HEK293 (cell line): ENCODE results near the gene KDM5A.
A peak's percentile ranks its signal among the peaks of the same experiment; 100 is the strongest.

ENCODE experiments used
- PRDM4 ChIP-seq: fragments of 450-650 bp; formaldehyde crosslinking; IDR thresholded peaks from 2 replicates; pipeline ENCODE4 v1.5.1; 2017; ENCODE audit warnings: missing biosample characterization, missing genetic modification characterization
- ZBTB17 ChIP-seq: fragments of 450-650 bp; formaldehyde crosslinking; IDR thresholded peaks from 2 replicates; pipeline ENCODE4 v1.5.1; 2016; ENCODE audit warnings: missing biosample characterization, missing genetic modification characterization
- ZBTB20 ChIP-seq: fragments of 450-650 bp; formaldehyde crosslinking; IDR thresholded peaks from 2 replicates; pipeline ENCODE4 v1.5.1; 2016; ENCODE audit warnings: missing biosample characterization, missing genetic modification characterization
- ZFP37 ChIP-seq: fragments of 450-650 bp; formaldehyde crosslinking; IDR thresholded peaks from 2 replicates; pipeline ENCODE4 v1.5.1; 2016; ENCODE audit warnings: missing biosample characterization, missing genetic modification characterization
- ZIC2 ChIP-seq: fragments of 450-650 bp; formaldehyde crosslinking; IDR thresholded peaks from 2 replicates; pipeline ENCODE4 v1.5.1; 2016; ENCODE audit warnings: missing biosample characterization, missing genetic modification characterization
- ZNF133 ChIP-seq: fragments of 450-650 bp; formaldehyde crosslinking; IDR thresholded peaks from 2 replicates; pipeline ENCODE4 v1.5.1; 2016; ENCODE audit warnings: missing biosample characterization, missing genetic modification characterization
- ZNF140 ChIP-seq: fragments of 450-650 bp; formaldehyde crosslinking; IDR thresholded peaks from 2 replicates; pipeline ENCODE4 v1.5.1; 2016; ENCODE audit warnings: missing biosample characterization, missing genetic modification characterization
- ZNF16 ChIP-seq: fragments of 450-650 bp; formaldehyde crosslinking; IDR thresholded peaks from 2 replicates; pipeline ENCODE4 v1.5.1; 2016; ENCODE audit warnings: low read depth, missing biosample characterization, missing genetic modification characterization
- ZNF266 ChIP-seq: fragments of 450-650 bp; formaldehyde crosslinking; IDR thresholded peaks from 2 replicates; pipeline ENCODE4 v1.5.1; 2016; ENCODE audit warnings: missing biosample characterization, missing genetic modification characterization, low read depth
- ZNF394 ChIP-seq: fragments of 450-650 bp; formaldehyde crosslinking; IDR thresholded peaks from 2 replicates; pipeline ENCODE4 v1.5.1; 2016; ENCODE audit warnings: missing biosample characterization, missing genetic modification characterization, mild to moderate bottlenecking, moderate library complexity, borderline replicate concordance
- ZNF398 ChIP-seq: fragments of 450-650 bp; formaldehyde crosslinking; IDR thresholded peaks from 2 replicates; pipeline ENCODE4 v1.5.1; 2017; ENCODE audit warnings: missing biosample characterization, missing genetic modification characterization
- ZNF624 ChIP-seq: fragments of 450-650 bp; formaldehyde crosslinking; IDR thresholded peaks from 2 replicates; pipeline ENCODE4 v1.5.1; 2017; ENCODE audit warnings: missing biosample characterization, missing genetic modification characterization
- ZNF639 ChIP-seq: fragments of 450-650 bp; formaldehyde crosslinking; IDR thresholded peaks from 2 replicates; pipeline ENCODE4 v1.5.1; 2016; ENCODE audit warnings: missing biosample characterization, missing genetic modification characterization
- ZNF692 ChIP-seq: fragments of 450-650 bp; formaldehyde crosslinking; IDR thresholded peaks from 2 replicates; pipeline ENCODE4 v1.5.1; 2016; ENCODE audit warnings: missing biosample characterization, missing genetic modification characterization
- ZNF791 ChIP-seq: fragments of 450-650 bp; formaldehyde crosslinking; IDR thresholded peaks from 2 replicates; pipeline ENCODE4 v1.5.1; 2016; ENCODE audit warnings: missing biosample characterization, missing genetic modification characterization
- TF ChIP-seq, protein P1 (sequence below): fragments of 450-650 bp; formaldehyde crosslinking; conservative IDR thresholded peaks from 2 replicates; pipeline ENCODE4 v1.5.1; 2016; ENCODE audit warnings: low read depth, missing biosample characterization, missing genetic modification characterization
- TF ChIP-seq, protein P2 (sequence below): fragments of 450-650 bp; formaldehyde crosslinking; conservative IDR thresholded peaks from 2 replicates; pipeline ENCODE4 v1.5.1; 2016; ENCODE audit warnings: low read depth, missing biosample characterization, missing genetic modification characterization
- TF ChIP-seq, protein P3 (sequence below): fragments of 450-650 bp; formaldehyde crosslinking; IDR thresholded peaks from 2 replicates; pipeline ENCODE4 v1.5.1; 2017; ENCODE audit warnings: missing biosample characterization, missing genetic modification characterization

The KDM5A gene

DNA sequence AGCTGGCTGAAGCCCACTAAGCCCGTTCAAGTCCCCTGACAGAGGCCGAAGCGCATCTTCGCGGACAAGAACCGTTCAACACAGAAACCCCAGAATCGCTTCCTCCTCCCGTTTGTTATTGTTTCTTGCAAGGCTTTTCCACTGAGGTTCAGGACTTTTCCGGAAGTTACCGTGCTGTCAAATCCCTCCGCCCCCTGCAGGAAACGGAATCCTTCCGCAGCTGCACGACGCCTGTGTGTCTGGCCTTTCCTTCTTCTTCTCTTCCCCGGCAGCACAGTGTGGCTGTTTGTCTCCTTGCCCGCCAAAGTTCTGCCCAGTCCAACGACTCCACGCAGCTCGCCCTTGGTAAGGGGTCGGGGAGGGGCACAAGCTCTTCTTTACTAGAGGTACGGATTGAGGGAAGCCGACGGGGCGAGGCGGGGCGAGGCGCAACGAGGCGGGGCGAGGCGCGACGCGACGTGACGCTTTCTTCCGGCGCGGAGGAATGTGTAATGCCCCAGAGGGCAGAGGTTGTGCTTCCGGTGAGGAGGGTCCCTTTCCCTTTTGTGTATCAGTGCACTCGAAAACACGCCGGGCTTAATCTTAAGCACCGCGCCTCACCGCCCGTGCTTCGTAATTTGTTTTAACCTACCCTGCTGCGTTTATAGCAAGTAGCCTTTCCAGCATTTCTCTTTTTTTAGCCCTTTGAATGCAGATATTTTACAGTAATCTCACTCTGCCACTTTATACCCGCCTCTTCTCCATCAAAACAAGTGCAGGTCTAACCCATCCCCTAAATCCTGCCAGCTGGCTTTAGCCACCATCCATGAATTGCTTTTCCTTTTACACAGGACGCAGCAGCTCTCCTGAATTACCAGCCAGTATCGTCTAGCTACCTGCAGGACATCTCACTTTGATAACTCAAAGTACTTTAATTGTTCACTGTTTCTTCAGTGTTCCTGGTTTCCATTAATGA is at the start of gene KDM5A (continued):
- TF ChIP-seq, protein P1, sequence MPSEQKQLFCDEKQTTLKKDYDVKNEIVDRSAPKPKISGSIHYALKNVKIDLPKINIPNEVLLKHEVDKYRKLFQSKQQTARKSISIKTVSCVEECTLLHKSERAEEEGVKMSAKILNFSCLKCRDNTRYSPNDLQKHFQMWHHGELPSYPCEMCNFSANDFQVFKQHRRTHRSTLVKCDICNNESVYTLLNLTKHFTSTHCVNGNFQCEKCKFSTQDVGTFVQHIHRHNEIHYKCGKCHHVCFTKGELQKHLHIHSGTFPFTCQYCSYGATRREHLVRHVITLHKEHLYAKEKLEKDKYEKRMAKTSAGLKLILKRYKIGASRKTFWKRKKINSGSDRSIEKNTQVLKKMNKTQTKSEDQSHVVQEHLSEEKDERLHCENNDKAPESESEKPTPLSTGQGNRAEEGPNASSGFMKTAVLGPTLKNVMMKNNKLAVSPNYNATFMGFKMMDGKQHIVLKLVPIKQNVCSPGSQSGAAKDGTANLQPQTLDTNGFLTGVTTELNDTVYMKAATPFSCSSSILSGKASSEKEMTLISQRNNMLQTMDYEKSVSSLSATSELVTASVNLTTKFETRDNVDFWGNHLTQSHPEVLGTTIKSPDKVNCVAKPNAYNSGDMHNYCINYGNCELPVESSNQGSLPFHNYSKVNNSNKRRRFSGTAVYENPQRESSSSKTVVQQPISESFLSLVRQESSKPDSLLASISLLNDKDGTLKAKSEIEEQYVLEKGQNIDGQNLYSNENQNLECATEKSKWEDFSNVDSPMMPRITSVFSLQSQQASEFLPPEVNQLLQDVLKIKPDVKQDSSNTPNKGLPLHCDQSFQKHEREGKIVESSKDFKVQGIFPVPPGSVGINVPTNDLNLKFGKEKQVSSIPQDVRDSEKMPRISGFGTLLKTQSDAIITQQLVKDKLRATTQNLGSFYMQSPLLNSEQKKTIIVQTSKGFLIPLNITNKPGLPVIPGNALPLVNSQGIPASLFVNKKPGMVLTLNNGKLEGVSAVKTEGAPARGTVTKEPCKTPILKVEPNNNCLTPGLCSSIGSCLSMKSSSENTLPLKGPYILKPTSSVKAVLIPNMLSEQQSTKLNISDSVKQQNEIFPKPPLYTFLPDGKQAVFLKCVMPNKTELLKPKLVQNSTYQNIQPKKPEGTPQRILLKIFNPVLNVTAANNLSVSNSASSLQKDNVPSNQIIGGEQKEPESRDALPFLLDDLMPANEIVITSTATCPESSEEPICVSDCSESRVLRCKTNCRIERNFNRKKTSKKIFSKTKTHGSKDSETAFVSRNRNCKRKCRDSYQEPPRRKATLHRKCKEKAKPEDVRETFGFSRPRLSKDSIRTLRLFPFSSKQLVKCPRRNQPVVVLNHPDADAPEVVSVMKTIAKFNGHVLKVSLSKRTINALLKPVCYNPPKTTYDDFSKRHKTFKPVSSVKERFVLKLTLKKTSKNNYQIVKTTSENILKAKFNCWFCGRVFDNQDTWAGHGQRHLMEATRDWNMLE (tag by site-specific recombination): peak; percentile 97
- TF ChIP-seq ZNF133 (no peak), ZNF394 (peak; percentile 74; the same call in 1 of the 2 replicates), ZNF791 (no peak), ZNF624 (tag by site-specific recombination) (no peak), ZIC2 (tag by site-specific recombination) (peak; percentile 88), PRDM4 (tag by site-specific recombination) (peak; percentile 73; the same call in 1 of the 2 replicates), ZBTB20 (peak; percentile 71), ZNF692 (peak; percentile 75), ZNF639 (peak; percentile 98), ZNF398 (tag by site-specific recombination) (peak; percentile 50; the same call in 1 of the 2 replicates), ZFP37 (tag by site-specific recombination) (peak; percentile 91), ZNF16 (no peak), ZNF266 (tag by site-specific recombination) (no peak), ZNF140 (tag by site-specific recombination) (no peak), ZBTB17 (tag by site-specific recombination) (peak; percentile 77)
- TF ChIP-seq, protein P2, sequence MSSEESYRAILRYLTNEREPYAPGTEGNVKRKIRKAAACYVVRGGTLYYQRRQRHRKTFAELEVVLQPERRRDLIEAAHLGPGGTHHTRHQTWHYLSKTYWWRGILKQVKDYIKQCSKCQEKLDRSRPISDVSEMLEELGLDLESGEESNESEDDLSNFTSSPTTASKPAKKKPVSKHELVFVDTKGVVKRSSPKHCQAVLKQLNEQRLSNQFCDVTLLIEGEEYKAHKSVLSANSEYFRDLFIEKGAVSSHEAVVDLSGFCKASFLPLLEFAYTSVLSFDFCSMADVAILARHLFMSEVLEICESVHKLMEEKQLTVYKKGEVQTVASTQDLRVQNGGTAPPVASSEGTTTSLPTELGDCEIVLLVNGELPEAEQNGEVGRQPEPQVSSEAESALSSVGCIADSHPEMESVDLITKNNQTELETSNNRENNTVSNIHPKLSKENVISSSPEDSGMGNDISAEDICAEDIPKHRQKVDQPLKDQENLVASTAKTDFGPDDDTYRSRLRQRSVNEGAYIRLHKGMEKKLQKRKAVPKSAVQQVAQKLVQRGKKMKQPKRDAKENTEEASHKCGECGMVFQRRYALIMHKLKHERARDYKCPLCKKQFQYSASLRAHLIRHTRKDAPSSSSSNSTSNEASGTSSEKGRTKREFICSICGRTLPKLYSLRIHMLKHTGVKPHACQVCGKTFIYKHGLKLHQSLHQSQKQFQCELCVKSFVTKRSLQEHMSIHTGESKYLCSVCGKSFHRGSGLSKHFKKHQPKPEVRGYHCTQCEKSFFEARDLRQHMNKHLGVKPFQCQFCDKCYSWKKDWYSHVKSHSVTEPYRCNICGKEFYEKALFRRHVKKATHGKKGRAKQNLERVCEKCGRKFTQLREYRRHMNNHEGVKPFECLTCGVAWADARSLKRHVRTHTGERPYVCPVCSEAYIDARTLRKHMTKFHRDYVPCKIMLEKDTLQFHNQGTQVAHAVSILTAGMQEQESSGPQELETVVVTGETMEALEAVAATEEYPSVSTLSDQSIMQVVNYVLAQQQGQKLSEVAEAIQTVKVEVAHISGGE (tag by site-specific recombination): peak; percentile 98
- TF ChIP-seq, protein P3, sequence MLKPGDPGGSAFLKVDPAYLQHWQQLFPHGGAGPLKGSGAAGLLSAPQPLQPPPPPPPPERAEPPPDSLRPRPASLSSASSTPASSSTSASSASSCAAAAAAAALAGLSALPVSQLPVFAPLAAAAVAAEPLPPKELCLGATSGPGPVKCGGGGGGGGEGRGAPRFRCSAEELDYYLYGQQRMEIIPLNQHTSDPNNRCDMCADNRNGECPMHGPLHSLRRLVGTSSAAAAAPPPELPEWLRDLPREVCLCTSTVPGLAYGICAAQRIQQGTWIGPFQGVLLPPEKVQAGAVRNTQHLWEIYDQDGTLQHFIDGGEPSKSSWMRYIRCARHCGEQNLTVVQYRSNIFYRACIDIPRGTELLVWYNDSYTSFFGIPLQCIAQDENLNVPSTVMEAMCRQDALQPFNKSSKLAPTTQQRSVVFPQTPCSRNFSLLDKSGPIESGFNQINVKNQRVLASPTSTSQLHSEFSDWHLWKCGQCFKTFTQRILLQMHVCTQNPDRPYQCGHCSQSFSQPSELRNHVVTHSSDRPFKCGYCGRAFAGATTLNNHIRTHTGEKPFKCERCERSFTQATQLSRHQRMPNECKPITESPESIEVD: peak; percentile 16; the same call in 1 of the 2 replicates
